ENCODE data around the gene ARSB.

Gene ARSB

GRCh38 chr5:78799266-78800017 is 185.7 kb downstream of the ARSB start:
- DNase-seq = no peak

- no peak for DNase-seq
Measured at GRCh38 chr5:78798673-78799029, 186.5 kb downstream of the ARSB start.

GRCh38 chr5:78797936-78798672 is 187.0 kb downstream of the ARSB start:
- no peak for DNase-seq

GRCh38 chr5:78795757-78796156 is 189.4 kb downstream of the ARSB start:
- DNase-seq = no peak

- no peak for DNase-seq
Measured at GRCh38 chr5:78794693-78795215, 190.4 kb downstream of the ARSB start.

GRCh38 chr5:78793907-78794662 is 191.0 kb downstream of the ARSB start:
- DNase-seq = no peak

- DNase-seq = no peak
Measured at GRCh38 chr5:78792345-78793055, 192.6 kb downstream of the ARSB start.

- no peak for DNase-seq
Measured at GRCh38 chr5:78791501-78792100, 193.5 kb downstream of the ARSB start.

- no peak for DNase-seq
Measured at GRCh38 chr5:78787783-78788182, 197.3 kb downstream of the ARSB start.

GRCh38 chr5:78785454-78785853 is 199.7 kb downstream of the ARSB start:
- no peak for DNase-seq

- no peak for DNase-seq
Measured at GRCh38 chr5:78783434-78784130, 201.5 kb downstream of the ARSB start.

GRCh38 chr5:78782728-78783127 is 202.4 kb downstream of the ARSB start:
- DNase-seq = no peak

GRCh38 chr5:78781611-78782286 is 203.4 kb downstream of the ARSB start:
- no peak for DNase-seq

- no peak for DNase-seq
Measured at GRCh38 chr5:78779771-78780616, 205.1 kb downstream of the ARSB start.

- DNase-seq = no peak
Measured at GRCh38 chr5:78779262-78779661, 205.8 kb downstream of the ARSB start.

- no peak for DNase-seq
Measured at GRCh38 chr5:78778538-78778937, 206.6 kb downstream of the ARSB start.

- no peak for DNase-seq
Measured at GRCh38 chr5:78777901-78778300, 207.2 kb downstream of the ARSB start.

- no peak for DNase-seq
Measured at GRCh38 chr5:78776637-78777036, 208.5 kb downstream of the ARSB start.

GRCh38 chr5:78773655-78774054 is 211.5 kb downstream of the ARSB start:
- DNase-seq = no peak
